Mammary epithelial cell (primary cell): ENCODE results near the gene OTOP2.

ENCODE experiments used
- EZH2 ChIP-seq: IDR thresholded peaks from 2 replicates; pipeline ENCODE4 v1.6.1; 2012; ENCODE audit warnings: low read length, inconsistent platforms, borderline replicate concordance
- TF ChIP-seq, protein P1 (sequence below), 2 donors: IDR thresholded peaks in 1 of 2; conservative IDR thresholded peaks in 1 of 2; 2 replicates each; pipeline ENCODE4 v1.5.1; 2011 to 2012; ENCODE audit warnings: inconsistent platforms in 2 of 2, low read length in 2 of 2, mild to moderate bottlenecking in 2 of 2, control low read depth in 1 of 2, low read depth in 1 of 2; ENCODE audit not compliant: insufficient read depth in 1 of 2; ENCODE audit errors: extremely low read depth in 1 of 2

DNA sequence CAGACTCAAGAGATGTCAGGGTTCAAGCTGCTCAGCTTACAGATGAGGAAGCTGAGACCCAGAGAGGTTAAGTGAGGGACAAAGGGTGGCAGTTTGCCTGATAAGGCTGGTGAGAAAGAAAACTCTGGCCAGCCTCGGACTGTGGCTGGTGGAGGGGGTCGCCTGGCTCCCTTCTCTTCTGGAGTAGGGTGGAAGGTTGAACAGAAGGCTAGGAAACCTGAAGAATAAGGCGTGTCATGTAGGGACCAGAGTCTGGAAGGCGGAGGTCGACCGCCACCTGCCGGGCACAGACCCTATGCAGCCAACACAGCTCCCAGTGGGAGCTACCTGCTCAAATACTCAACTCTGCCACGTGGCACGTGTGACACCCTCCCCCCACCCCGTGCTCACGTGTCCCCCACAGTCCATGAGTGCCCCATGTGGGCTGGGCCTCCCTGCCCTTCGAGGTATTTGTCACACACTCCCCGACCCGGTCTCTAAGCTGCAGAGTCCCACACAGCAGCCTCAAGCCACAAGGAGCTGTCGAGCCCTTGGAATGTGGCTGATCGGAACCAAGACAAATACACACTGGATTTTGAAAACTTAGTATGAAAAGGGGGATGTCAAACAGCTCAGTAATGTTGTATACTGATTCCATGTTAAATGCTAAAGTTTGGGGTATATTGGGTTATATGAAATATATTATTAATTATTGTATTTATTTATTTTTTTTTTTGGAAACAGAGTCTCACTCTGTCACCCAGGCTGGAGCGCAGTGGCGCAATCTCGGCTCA, 36.7 kb downstream of the OTOP2 start:
- TF ChIP-seq, protein P1, sequence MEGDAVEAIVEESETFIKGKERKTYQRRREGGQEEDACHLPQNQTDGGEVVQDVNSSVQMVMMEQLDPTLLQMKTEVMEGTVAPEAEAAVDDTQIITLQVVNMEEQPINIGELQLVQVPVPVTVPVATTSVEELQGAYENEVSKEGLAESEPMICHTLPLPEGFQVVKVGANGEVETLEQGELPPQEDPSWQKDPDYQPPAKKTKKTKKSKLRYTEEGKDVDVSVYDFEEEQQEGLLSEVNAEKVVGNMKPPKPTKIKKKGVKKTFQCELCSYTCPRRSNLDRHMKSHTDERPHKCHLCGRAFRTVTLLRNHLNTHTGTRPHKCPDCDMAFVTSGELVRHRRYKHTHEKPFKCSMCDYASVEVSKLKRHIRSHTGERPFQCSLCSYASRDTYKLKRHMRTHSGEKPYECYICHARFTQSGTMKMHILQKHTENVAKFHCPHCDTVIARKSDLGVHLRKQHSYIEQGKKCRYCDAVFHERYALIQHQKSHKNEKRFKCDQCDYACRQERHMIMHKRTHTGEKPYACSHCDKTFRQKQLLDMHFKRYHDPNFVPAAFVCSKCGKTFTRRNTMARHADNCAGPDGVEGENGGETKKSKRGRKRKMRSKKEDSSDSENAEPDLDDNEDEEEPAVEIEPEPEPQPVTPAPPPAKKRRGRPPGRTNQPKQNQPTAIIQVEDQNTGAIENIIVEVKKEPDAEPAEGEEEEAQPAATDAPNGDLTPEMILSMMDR (conservative IDR thresholded peaks at IDR 0.05 in 1 of 2, IDR thresholded peaks at IDR 0.05 in 1 of 2; ENCODE audit: extremely low read depth in 1 of 2, insufficient read depth in 1 of 2, low read depth in 1 of 2, low read length in 2 of 2), result peak; percentile 11 to 49
- no peak for TF ChIP-seq EZH2
